HG03575 (cell line): Measurements from ENCODE around the gene KCNC2.
"Not testable (repeated sequence)": the region's sequence is repeated elsewhere in the genome, so short reads cannot be mapped to it uniquely, and the experiment has no call there.

Experiments used
- ATAC-seq: cut with Tn5 transposase; IDR thresholded peaks from one replicate; pipeline ENCODE4 v1.9.1; 2021; ENCODE audit not compliant: unreplicated experiment, insufficient number of reproducible peaks, low FRiP score; ENCODE audit errors: extremely low read depth

The KCNC2 gene

GRCh38 chr12:75209812-75210138, at the start of gene KCNC2:
TSS of gene KCNC2 (minus strand) at chr12:75209839.
- ATAC-seq = no peak

- no peak for ATAC-seq
Measured at GRCh38 chr12:75259143-75259542, 49.5 kb upstream of the KCNC2 start.

DNA sequence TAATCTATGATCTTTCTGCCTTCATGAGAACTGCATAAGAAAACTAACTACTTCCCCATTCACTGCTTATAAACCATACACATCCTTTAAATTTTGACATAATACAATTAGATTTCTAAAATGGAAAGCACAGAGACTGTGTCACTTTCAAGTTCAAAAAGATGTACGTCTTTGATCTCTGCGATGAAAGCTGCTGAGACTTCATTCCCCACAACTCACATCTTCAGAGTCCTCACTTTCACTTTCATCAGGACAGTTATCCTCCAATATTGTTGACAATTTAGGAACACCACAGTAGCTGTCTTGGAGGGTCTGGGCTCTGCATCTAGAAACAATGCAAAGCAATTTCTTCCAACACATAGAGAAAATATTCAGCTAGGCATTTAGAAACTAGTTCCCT, 47.9 kb upstream of the KCNC2 start:
- no peak for ATAC-seq

GRCh38 chr12:75245108-75245507, 35.5 kb upstream of the KCNC2 start:
- no peak for ATAC-seq

GRCh38 chr12:75239987-75240386, 30.3 kb upstream of the KCNC2 start:
- ATAC-seq = peak; percentile 95

DNA sequence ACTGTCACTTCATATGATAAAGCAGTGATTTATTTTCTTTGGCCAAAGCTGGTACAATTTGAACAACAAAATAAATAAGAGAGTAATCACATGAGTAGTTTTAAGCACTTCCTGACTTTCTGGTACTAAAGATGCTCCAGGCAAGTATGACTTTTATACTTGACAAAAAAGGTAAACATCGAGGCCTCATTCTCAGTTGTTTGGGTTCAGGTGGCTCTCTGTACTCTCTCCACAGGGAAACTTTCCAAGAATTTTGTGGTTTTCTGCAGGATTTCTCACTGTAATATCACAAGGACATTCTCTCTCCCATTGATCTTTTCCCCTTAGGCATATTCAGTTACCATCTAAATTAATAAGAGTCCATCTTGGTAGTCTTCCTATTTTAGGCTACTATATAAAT, 26.6 kb upstream of the KCNC2 start:
- no peak for ATAC-seq

GRCh38 chr12:75227132-75227531, 17.5 kb upstream of the KCNC2 start:
- no peak for ATAC-seq

GRCh38 chr12:75212072-75212471, 2.4 kb upstream of the KCNC2 start:
- no peak for ATAC-seq

DNA sequence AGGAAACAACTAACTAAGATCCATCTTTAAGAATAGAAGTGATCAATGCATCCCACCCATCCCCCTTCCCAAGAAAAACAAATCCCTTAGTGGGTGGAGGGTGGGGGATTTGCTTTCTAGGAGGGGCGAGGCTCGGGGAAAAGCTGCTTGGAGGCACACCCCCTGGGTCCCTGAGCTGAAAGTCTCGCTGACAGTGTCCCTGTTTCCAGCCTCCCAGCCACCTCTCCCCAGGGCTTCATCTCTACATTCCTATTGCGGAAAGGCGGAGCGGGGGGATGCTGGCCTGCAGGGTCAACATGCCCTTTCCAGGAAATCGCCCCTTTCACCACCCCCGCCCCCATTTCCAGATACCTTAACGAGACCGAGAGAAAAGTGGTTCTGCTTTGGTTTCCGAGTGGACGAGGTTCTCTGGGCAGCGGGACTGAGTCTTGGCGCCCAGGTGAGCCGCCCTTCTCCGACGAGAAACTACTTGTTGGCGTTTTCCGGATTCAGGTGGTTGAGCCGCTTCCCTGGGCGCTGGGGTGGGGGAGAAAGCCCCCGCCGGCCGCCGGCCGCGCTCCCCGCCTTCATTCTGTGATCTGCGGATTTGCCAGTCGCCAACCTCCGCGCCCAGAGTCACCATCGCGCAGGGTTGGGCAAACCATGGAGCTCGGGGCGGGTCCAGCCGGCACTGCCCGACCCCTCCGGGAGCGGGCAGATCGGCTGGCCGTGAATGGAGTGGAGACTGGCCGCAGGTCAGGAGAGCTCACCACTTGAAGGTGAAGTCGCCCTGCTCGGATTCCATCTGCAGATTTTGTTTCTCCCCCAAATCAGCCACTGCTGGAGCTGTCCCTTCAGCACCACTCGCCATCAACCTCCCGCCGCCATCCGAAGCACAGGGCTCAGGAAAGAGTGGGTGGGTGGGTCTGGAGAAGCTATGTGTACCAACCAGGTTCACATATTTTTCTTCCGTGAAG, 505 bp downstream of the KCNC2 start:
- ATAC-seq = no peak

- ATAC-seq = no peak
Measured at GRCh38 chr12:75207338-75208083, 2.1 kb downstream of the KCNC2 start.

DNA sequence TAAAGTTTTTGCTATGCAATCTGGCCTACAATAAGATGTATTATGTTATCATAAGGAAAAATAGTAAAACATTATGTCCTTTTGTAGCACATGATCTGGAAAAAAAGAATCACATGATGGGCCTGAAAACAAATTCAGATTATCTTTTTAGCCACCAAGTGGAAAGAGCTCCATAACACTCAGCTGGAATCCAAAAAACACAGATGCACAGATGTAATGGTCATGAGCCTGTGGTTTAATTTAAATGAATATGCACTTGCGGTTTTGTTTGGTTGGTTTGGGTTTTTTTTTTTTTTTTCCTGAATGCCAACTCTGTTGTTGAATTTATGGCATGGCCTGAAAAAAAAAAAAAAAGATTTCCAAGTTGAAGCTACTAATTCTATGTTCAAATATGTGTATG, 4.1 kb downstream of the KCNC2 start:
- ATAC-seq = no peak

DNA sequence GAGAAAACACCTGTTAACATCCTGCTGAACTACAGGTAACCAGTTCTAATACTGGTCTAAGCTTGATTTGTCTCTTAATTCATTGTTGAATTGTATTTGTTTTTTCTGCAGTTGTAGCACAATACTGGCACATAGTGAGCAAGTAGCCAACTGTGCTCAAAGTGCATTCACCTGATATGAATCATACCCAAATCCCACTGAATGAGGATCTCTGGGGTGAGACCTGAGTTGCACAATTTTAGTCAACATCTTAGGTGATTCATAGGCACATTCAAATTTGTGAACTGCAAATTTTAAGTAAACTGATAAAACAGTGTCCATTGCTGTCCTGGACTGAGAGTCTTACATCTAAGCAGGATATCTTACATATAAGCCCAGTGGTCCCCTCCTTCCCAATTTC, 12.8 kb downstream of the KCNC2 start:
- no peak for ATAC-seq

GRCh38 chr12:75196408-75196807, 13.2 kb downstream of the KCNC2 start:
- no peak for ATAC-seq

DNA sequence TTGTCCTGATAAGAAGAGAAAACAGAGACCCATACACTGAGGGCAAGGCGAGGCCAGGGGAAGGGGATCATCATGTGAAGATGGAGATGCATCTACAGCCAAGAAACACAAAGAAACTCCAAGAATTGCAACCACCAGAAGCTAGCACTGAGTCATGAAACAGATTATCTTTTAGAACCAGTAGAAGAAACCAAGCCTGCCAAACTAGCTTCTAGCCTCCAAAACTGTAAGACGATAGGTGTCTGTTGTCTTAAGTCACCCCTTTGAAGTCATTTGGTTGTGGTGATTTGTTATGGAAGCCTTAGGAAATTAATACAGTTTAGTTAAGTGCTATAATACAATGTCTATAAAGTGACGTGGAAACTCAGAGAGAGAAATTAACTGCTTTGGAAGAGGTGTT, 15.4 kb downstream of the KCNC2 start:
- no peak for ATAC-seq

DNA sequence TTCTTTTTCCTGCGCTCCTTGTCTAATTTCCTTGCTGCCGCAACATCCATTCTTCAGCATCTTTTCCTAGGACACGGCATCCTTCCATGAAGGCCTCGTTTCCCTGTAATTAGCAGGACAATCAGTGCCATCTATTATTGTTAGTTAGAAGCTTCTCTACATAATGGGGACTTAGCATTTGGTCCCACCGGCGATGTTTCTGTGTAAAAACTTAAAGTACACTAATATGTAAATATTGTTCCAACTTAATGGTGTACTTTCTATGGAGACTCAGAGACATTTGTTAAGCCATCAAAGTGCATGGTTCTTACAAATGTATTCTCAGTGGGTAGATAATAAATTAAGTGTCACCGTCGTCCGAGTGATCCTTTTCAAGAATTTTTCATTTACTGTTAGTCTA, 17.4 kb downstream of the KCNC2 start:
- ATAC-seq = no peak

DNA sequence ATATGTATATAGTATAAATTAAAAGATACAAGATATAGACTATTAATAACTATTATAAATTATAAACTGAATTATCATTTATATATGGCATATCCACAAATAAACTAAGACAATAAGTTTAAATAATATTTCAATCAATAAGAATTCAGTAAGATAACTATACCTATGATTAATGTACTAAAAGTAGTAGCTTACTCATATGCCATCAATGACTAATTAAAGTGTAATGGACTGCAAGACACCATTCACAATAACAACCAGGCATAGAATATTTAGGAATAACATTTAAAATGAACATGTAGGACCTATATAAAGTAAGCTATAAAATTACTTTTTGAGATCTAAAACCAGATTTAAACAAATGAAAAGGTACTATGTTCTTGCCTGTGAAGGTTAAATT, 18.8 kb downstream of the KCNC2 start:
- no peak for ATAC-seq

GRCh38 chr12:75185881-75186280, 23.8 kb downstream of the KCNC2 start:
- not testable (repeated sequence) for ATAC-seq

GRCh38 chr12:75184516-75184915, 25.1 kb downstream of the KCNC2 start:
- ATAC-seq = no peak

- ATAC-seq = no peak
Measured at GRCh38 chr12:75183967-75184366, 25.7 kb downstream of the KCNC2 start.

- peak; percentile 77 for ATAC-seq
Measured at GRCh38 chr12:75177997-75178396, 31.6 kb downstream of the KCNC2 start.
